NCI-H128 (cell line): ENCODE measurements around the gene TSPAN10.
"Not testable (repeated sequence)": the region's sequence is repeated elsewhere in the genome, so short reads cannot be mapped to it uniquely, and the experiment has no call there.

Experiments used
- DNase-seq: peaks from one replicate; lab custom pipeline; 2025; ENCODE audit not compliant: unreplicated experiment; lab: John Stamatoyannopoulos, UW

The TSPAN10 gene

GRCh38 chr17:81660441-81660840 is 23.4 kb downstream of the TSPAN10 start:
- no peak for DNase-seq

- DNase-seq, result no peak
Measured at GRCh38 chr17:81662002-81662401, 25.0 kb downstream of the TSPAN10 start.

GRCh38 chr17:81664051-81664470 is 27.1 kb downstream of the TSPAN10 start:
- DNase-seq, result no peak

GRCh38 chr17:81665205-81666091 is 28.5 kb downstream of the TSPAN10 start:
- no peak for DNase-seq

GRCh38 chr17:81666092-81666341 is 29.0 kb downstream of the TSPAN10 start:
- DNase-seq, result no peak

GRCh38 chr17:81666342-81667191 is 29.6 kb downstream of the TSPAN10 start, which contains the start of the genes CCDC137 and OXLD1:
Gene CCDC137 (plus strand): TSS chr17:81666737. CDS start chr17:81666767, 30 bp downstream.
Gene OXLD1 (minus strand): TSS chr17:81666605. CDS start chr17:81666577, 28 bp downstream.
- DNase-seq, result peak; percentile 75

- DNase-seq, result no peak
Measured at GRCh38 chr17:81667754-81668153, 30.8 kb downstream of the TSPAN10 start.

- no peak for DNase-seq
Measured at GRCh38 chr17:81672504-81672903, 35.5 kb downstream of the TSPAN10 start.

- DNase-seq, result no peak
Measured at GRCh38 chr17:81672954-81673353, 36.0 kb downstream of the TSPAN10 start.

GRCh38 chr17:81673561-81674258 is 36.7 kb downstream of the TSPAN10 start:
- no peak for DNase-seq

- DNase-seq, result not testable (repeated sequence)
Measured at GRCh38 chr17:81675515-81676221, 38.7 kb downstream of the TSPAN10 start.

GRCh38 chr17:81676906-81677305 is 39.9 kb downstream of the TSPAN10 start:
- DNase-seq, result no peak

GRCh38 chr17:81680150-81680549 is 43.2 kb downstream of the TSPAN10 start:
- no peak for DNase-seq

- DNase-seq, result no peak
Measured at GRCh38 chr17:81681672-81682071, 44.7 kb downstream of the TSPAN10 start.

GRCh38 chr17:81682565-81683207 is 45.7 kb downstream of the TSPAN10 start:
- no peak for DNase-seq

GRCh38 chr17:81683208-81683583 is 46.2 kb downstream of the TSPAN10 start:
- DNase-seq, result no peak

GRCh38 chr17:81683584-81684441 is 46.8 kb downstream of the TSPAN10 start, which contains the start of the genes ARL16 and HGS:
Gene ARL16 (minus strand): TSS chr17:81683797. CDS start chr17:81683753, 44 bp downstream.
Gene HGS (plus strand): TSS chr17:81684011. CDS start chr17:81684067, 56 bp downstream.
- DNase-seq, result peak; percentile 92

GRCh38 chr17:81684442-81684911 is 47.5 kb downstream of the TSPAN10 start:
- DNase-seq, result no peak

GRCh38 chr17:81685108-81685507 is 48.1 kb downstream of the TSPAN10 start:
- DNase-seq, result no peak
